Lower leg skin (tissue), 4 donors: ENCODE results near the gene MSL2. TPM values are rescaled to one million over a fixed set of nuclear protein-coding genes. Genes with fewer than 3 reads are reported as not detected.
"Not testable (repeated sequence)": the region's sequence is repeated elsewhere in the genome, so short reads cannot be mapped to it uniquely, and the experiment has no call there.

Experiments
- DNase-seq, 2 donors: peaks; one replicate each; pipeline ENCODE4 v3.0.0-alpha.2; 2019; ENCODE audit warnings: low spot score in 2 of 2
- H3K4me3 ChIP-seq: fragments of 200-600 bp; sonication (generic); 2 replicates; pipeline ENCODE4 v1.5.1; 2017; ENCODE audit warnings: mild to moderate bottlenecking, low read depth; ENCODE audit not compliant: poor library complexity, severe bottlenecking
- CTCF ChIP-seq, 3 donors: fragments of 450-650 bp; IDR thresholded peaks; one replicate each; pipeline ENCODE4 v1.5.1; 2016; ENCODE audit warnings: antibody characterized with exemption in 3 of 3, mild to moderate bottlenecking in 3 of 3, moderate library complexity in 2 of 3
- POLR2A ChIP-seq, 2 donors: fragments of 450-650 bp; IDR thresholded peaks; one replicate each; pipeline ENCODE4 v1.6.1; 2016 to 2017; ENCODE audit warnings: antibody characterized with exemption in 2 of 2, mild to moderate bottlenecking in 1 of 2, moderate library complexity in 1 of 2
- WGBS, 2 donors: methylation state at CpG; one replicate each; pipeline ENCODE4 v1.1.5; 2018; 5-methylcytosine and 5-hydroxymethylcytosine counted together
- intact Hi-C: fragments of 100-400 bp; cut with DNase I; formaldehyde crosslinking; loops from one replicate; pipeline ENCODE4 v1.15.0; 2023; ENCODE audit warnings: low total_unique reads
- total RNA-seq, 4 donors: library from RNA; depleted of rRNA; stranded (reverse); fragments of >200 nt; gene quantifications; one replicate each; pipeline ENCODE4 v1.1.0, GENCODE V29; 2016

The MSL2 gene
- total RNA-seq, 4 donors from 2014 or later = 26.9 to 38.0 (median 30.4) TPM

- H3K4me3 ChIP-seq = no peak overlapping the region
- 80 to 81% methylated on average over 4 of the region's 4 CpGs for WGBS, 2 donors
- intact Hi-C loops = no loop called here
- TF ChIP-seq POLR2A (IDR thresholded peaks at IDR 0.05) = no peak
- no peak for DNase-seq
Observed at GRCh38 chr3:136141891-136142290, 54.2 kb downstream of the MSL2 start.

GRCh38 chr3:136141291-136141785 lies 54.8 kb downstream of the MSL2 start:
- intact Hi-C loops = no loop called here
- no peak for DNase-seq
- H3K4me3 ChIP-seq = no peak overlapping the region
- TF ChIP-seq POLR2A (IDR thresholded peaks at IDR 0.05) (no peak), CTCF (IDR thresholded peaks at IDR 0.05) (no peak)

- intact Hi-C loops = no loop called here
Observed at GRCh38 chr3:136136454-136136853, 59.7 kb downstream of the MSL2 start.

GRCh38 chr3:136135039-136135802 lies 60.9 kb downstream of the MSL2 start:
- no peak for TF ChIP-seq CTCF (IDR thresholded peaks at IDR 0.05)
- TF ChIP-seq POLR2A (IDR thresholded peaks at IDR 0.05) = no peak
- intact Hi-C loops = no loop called here
- WGBS, 2 donors = 79 to 81% methylated on average over 7 of the region's 7 CpGs
- no peak for DNase-seq
- no peak overlapping the region for H3K4me3 ChIP-seq

More at GRCh38 chr3:136136454-136136853, 59.7 kb downstream of the MSL2 start:
- no peak for DNase-seq
- TF ChIP-seq CTCF (IDR thresholded peaks at IDR 0.05) = no peak
- TF ChIP-seq POLR2A (IDR thresholded peaks at IDR 0.05) = no peak
- no peak overlapping the region for H3K4me3 ChIP-seq
- 73 to 74% methylated on average over 2 of the region's 2 CpGs for WGBS, 2 donors

- TF ChIP-seq CTCF (IDR thresholded peaks at IDR 0.05) = no peak
- no peak for TF ChIP-seq POLR2A (IDR thresholded peaks at IDR 0.05)
- 89 to 100% methylated on average over 1 of the region's 1 CpG for WGBS, 2 donors
- H3K4me3 ChIP-seq = no peak overlapping the region
- DNase-seq = no peak
- intact Hi-C loops = no loop called here
Observed at GRCh38 chr3:136134091-136134490, 62.0 kb downstream of the MSL2 start.

- WGBS, 2 donors = 96 to 99% methylated on average over 3 of the region's 3 CpGs
- H3K4me3 ChIP-seq, intact Hi-C loops, DNase-seq: not testable (repeated sequence)
Observed at GRCh38 chr3:136131647-136132046, 64.5 kb downstream of the MSL2 start.

GRCh38 chr3:136122006-136122405 lies 74.1 kb downstream of the MSL2 start:
- H3K4me3 ChIP-seq = no peak overlapping the region
- no peak for DNase-seq
- intact Hi-C loops = no loop called here
- WGBS, 2 donors = 93 to 95% methylated on average over 4 of the region's 4 CpGs
- TF ChIP-seq POLR2A (IDR thresholded peaks at IDR 0.05) = no peak
- TF ChIP-seq CTCF (IDR thresholded peaks at IDR 0.05) = no peak
